H9 (cell line): ENCODE results near the gene GPR153. TPM values are rescaled to one million over a fixed set of nuclear protein-coding genes. Genes with fewer than 3 reads are reported as not detected.

Experiments
- DNase-seq: peaks from one replicate; pipeline ENCODE4 v3.0.0-alpha.2; 2017
- H2AFZ ChIP-seq: one replicate; pipeline ENCODE4 v1.6.1; 2013; ENCODE audit warnings: mild to moderate bottlenecking, low read length, control low read depth, moderate library complexity
- H2AK5ac ChIP-seq: 2 replicates; pipeline ENCODE4 v1.6.1; 2013; ENCODE audit warnings: low read length, control low read depth, mixed read lengths; ENCODE audit not compliant: insufficient read length
- H2BK120ac ChIP-seq: one replicate; pipeline ENCODE4 v1.6.1; 2013; ENCODE audit warnings: low read depth, mild to moderate bottlenecking, low read length, control low read depth, inconsistent platforms; ENCODE audit not compliant: poor library complexity, severe bottlenecking
- H2BK12ac ChIP-seq: 2 replicates; pipeline ENCODE4 v1.6.1; 2013; ENCODE audit warnings: low read length, control low read depth, mixed read lengths, low read depth; ENCODE audit not compliant: insufficient read length
- H2BK15ac ChIP-seq: 2 replicates; pipeline ENCODE4 v1.6.1; 2013; ENCODE audit warnings: low read depth, low read length, control low read depth
- H2BK20ac ChIP-seq: one replicate; pipeline ENCODE4 v1.6.1; 2013; ENCODE audit warnings: low read depth, mild to moderate bottlenecking, low read length, control low read depth, inconsistent platforms; ENCODE audit not compliant: poor library complexity, severe bottlenecking
- H2BK5ac ChIP-seq: 2 replicates; pipeline ENCODE4 v1.6.1; 2013; ENCODE audit warnings: low read length, control low read depth, mixed read lengths; ENCODE audit not compliant: insufficient read length
- H3K14ac ChIP-seq: 2 replicates; pipeline ENCODE4 v1.6.1; 2013; ENCODE audit warnings: low read length, control low read depth; ENCODE audit not compliant: insufficient read depth
- H3K18ac ChIP-seq: 2 replicates; pipeline ENCODE4 v1.6.1; 2013; ENCODE audit warnings: low read depth, mild to moderate bottlenecking, mixed read lengths, low read length, control low read depth; ENCODE audit not compliant: insufficient read length
- H3K23ac ChIP-seq: 2 replicates; pipeline ENCODE4 v1.6.1; 2013; ENCODE audit warnings: low read length, control low read depth, mixed read lengths, low read depth; ENCODE audit not compliant: insufficient read length
- H3K23me2 ChIP-seq: 2 replicates; pipeline ENCODE4 v1.6.1; 2013; ENCODE audit warnings: low read depth, mild to moderate bottlenecking, mixed read lengths, low read length, control low read depth; ENCODE audit not compliant: insufficient read length, poor library complexity, severe bottlenecking
- H3K27ac ChIP-seq: 2 replicates; pipeline ENCODE4 v1.5.1; 2013; ENCODE audit warnings: low read length, control low read depth, mixed read lengths, low read depth; ENCODE audit not compliant: insufficient read length
- H3K27me3 ChIP-seq: 2 replicates; pipeline ENCODE4 v1.6.1; 2013; ENCODE audit warnings: low read length, control low read depth, inconsistent platforms; ENCODE audit not compliant: insufficient read depth
- H3K4ac ChIP-seq: 2 replicates; pipeline ENCODE4 v1.6.1; 2013; ENCODE audit warnings: low read depth, mild to moderate bottlenecking, control low read depth, inconsistent platforms, low read length, moderate library complexity
- H3K4me1 ChIP-seq: 2 replicates; pipeline ENCODE4 v1.6.1; 2013; ENCODE audit warnings: low read length, control low read depth, inconsistent platforms; ENCODE audit not compliant: insufficient read depth
- H3K4me2 ChIP-seq: 2 replicates; pipeline ENCODE4 v1.6.1; 2013; ENCODE audit warnings: low read length, control low read depth, mixed read lengths; ENCODE audit not compliant: insufficient read length, insufficient read depth
- H3K56ac ChIP-seq: 2 replicates; pipeline ENCODE4 v1.6.1; 2013; ENCODE audit warnings: low read depth, mild to moderate bottlenecking, mixed read lengths, low read length, control low read depth; ENCODE audit not compliant: insufficient read length
- H3K79me1 ChIP-seq: 2 replicates; pipeline ENCODE4 v1.6.1; 2013; ENCODE audit warnings: low read depth, mild to moderate bottlenecking, moderate library complexity, low read length, control low read depth, inconsistent platforms; ENCODE audit not compliant: insufficient read depth, poor library complexity, severe bottlenecking
- H3K79me2 ChIP-seq: 2 replicates; pipeline ENCODE4 v1.6.1; 2013; ENCODE audit warnings: low read length, control low read depth, inconsistent platforms; ENCODE audit not compliant: insufficient read depth
- H3K9ac ChIP-seq: 2 replicates; pipeline ENCODE4 v1.6.1; 2013; ENCODE audit warnings: low read length, control low read depth, mixed read lengths; ENCODE audit not compliant: insufficient read length; ENCODE audit errors: extremely low read depth
- H3K9me3 ChIP-seq: one replicate; pipeline ENCODE4 v1.6.1; 2013; ENCODE audit warnings: low read depth, low read length, inconsistent platforms; ENCODE audit not compliant: control insufficient read depth
- H3T11ph ChIP-seq: one replicate; pipeline ENCODE4 v1.6.1; 2013; ENCODE audit warnings: mild to moderate bottlenecking, low read length, control low read depth, inconsistent platforms
- H4K20me1 ChIP-seq: one replicate; pipeline ENCODE4 v1.6.1; 2013; ENCODE audit not compliant: control insufficient read depth, insufficient read length, insufficient read depth
- H4K5ac ChIP-seq: 2 replicates; pipeline ENCODE4 v1.6.1; 2013; ENCODE audit warnings: low read depth, mild to moderate bottlenecking, mixed read lengths, low read length, control low read depth; ENCODE audit not compliant: insufficient read length
- H4K8ac ChIP-seq: replicated peaks from 2 replicates; pipeline ENCODE4 v1.6.1; 2013; ENCODE audit warnings: low read length, control low read depth, mixed read lengths, low read depth; ENCODE audit not compliant: insufficient read length
- H4K91ac ChIP-seq: 2 replicates; pipeline ENCODE4 v1.6.1; 2013; ENCODE audit warnings: low read depth, mild to moderate bottlenecking, moderate library complexity, mixed read lengths, low read length, control low read depth; ENCODE audit not compliant: insufficient read length
- H3K27ac Mint-ChIP-seq, 3 experiments: 2 replicates in 2 of 3; 3 replicates in 1 of 3; pipeline ENCODE4 v1.8.0; 2020 to 2021; ENCODE audit warnings: mixed read lengths in 3 of 3, mild to moderate bottlenecking in 1 of 3, moderate library complexity in 1 of 3
- H3K27me3 Mint-ChIP-seq: 2 replicates; pipeline ENCODE4 v1.8.0; 2021; ENCODE audit warnings: low read depth, mild to moderate bottlenecking, moderate library complexity, mixed read lengths
- H3K36me3 Mint-ChIP-seq, 3 experiments: 2 replicates in 2 of 3; 3 replicates in 1 of 3; pipeline ENCODE4 v1.8.0; 2020 to 2021; ENCODE audit warnings: low read depth in 3 of 3, mixed read lengths in 3 of 3; ENCODE audit not compliant: insufficient read depth in 1 of 3
- H3K4me1 Mint-ChIP-seq, 2 experiments: 2 replicates each; pipeline ENCODE4 v1.8.0; 2020; ENCODE audit warnings: mixed read lengths in 2 of 2
- H3K4me3 Mint-ChIP-seq, 2 experiments: 2 replicates in 1 of 2; 3 replicates in 1 of 2; pipeline ENCODE4 v1.8.0; 2020 to 2021; ENCODE audit warnings: mild to moderate bottlenecking in 2 of 2, mixed read lengths in 2 of 2, moderate library complexity in 1 of 2
- H3K9me3 Mint-ChIP-seq, 2 experiments: 2 replicates in 1 of 2; 3 replicates in 1 of 2; pipeline ENCODE4 v1.8.0; 2020; ENCODE audit warnings: mild to moderate bottlenecking in 2 of 2, mixed read lengths in 2 of 2, moderate library complexity in 1 of 2
- WGBS: extraction: QIAGEN DNeasy Blood & Tissue Kit; methylation state at CpG from one replicate; pipeline ENCODE4 v1.1.7; 2013; ENCODE audit warnings: missing lambda C conversion rate, low lambda C conversion rate, mixed read lengths; ENCODE audit not compliant: insufficient read length; ENCODE audit errors: extremely low coverage; 5-methylcytosine and 5-hydroxymethylcytosine counted together
- total RNA-seq: library from RNA; stranded (reverse); gene quantifications from 2 replicates; pipeline ENCODE4 v1.2.1, GENCODE V29; 2021
- TF ChIP-seq, protein P1 (sequence below): fragments of 200-600 bp; sonication (generic); conservative IDR thresholded peaks from 3 replicates; pipeline ENCODE4 v1.8.0; 2021; ENCODE audit warnings: antibody characterized with exemption, mild to moderate bottlenecking

Gene GPR153
- total RNA-seq, 1 experiment from 2014 or later: 8.9 TPM

DNA sequence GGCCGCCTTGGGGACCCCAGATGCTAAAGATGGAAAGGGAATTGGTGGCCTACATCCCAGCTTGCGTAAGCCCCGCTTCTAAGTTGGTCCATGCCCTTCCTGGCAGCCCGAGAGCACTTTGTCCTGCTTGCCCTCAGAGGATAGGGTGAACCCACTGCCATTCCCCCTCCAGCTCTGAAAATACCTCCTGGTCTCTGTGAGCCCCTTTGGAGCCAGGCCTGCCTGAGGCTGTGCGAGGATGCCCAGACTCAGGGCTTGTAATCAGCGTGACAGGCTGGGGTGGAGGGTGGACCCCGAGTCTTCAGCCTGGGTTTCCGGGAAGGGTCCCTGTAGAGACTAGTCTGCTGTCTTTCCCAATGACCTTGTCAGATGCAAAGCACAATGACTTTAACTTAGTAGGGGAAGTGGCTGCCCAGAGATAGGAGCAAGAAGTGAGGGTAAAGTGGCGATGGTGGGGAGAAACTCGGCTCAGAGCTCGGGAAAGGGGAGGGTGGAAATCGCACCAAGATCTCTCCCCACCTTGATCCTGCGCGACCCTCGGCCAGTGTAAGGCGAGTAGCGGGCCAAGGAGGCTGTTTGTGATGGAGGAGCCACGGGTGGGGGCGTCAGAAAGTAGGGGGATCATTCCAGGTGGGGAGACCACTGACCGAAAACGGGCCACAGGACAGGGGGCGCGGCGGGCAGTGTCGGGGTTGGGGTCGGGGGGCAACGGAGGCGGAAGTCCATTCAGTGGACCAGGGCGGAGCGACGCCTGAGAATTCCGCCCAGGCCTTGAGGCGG is 19.6 kb downstream of the GPR153 start:
- DNase-seq: no peak
- no peaks in the 10 kb centered on the region for H3K36me3 Mint-ChIP-seq
- Histone ChIP-seq H3K4me2 (peak overlapping the region; percentile 5), H3K23me2 (peaks cover 25% of the 10 kb centered on the region), H2AK5ac (no peak overlapping the region), H3K4me1 (peaks cover 5% of the 10 kb centered on the region; the same call in 1 of the 2 replicates), H3T11ph (no peak overlapping the region), H2BK120ac (no peak overlapping the region), H2BK15ac (no peak overlapping the region), H2AFZ (no peak overlapping the region), H3K27ac (peak overlapping the region; percentile 3), H3K18ac (peak overlapping the region; percentile 66), H3K9me3 (no peaks in the 10 kb centered on the region), H3K9ac (no peak overlapping the region), H4K91ac (no peak overlapping the region), H4K20me1 (no peaks in the 10 kb centered on the region), H3K79me1 (no peaks in the 10 kb centered on the region), H3K4ac (no peak overlapping the region; the same call in 1 of the 2 replicates), H3K79me2 (no peaks in the 10 kb centered on the region), H4K5ac (no peak overlapping the region), H3K23ac (no peak overlapping the region), H3K14ac (peak overlapping the region; percentile 64), H3K56ac (no peak overlapping the region), H3K27me3 (no peaks in the 10 kb centered on the region; the same call in 1 of the 2 replicates), H4K8ac (no peak overlapping the region), H2BK20ac (no peak overlapping the region), H2BK12ac (no peak overlapping the region), H2BK5ac (no peak overlapping the region)
- peak overlapping the region; percentile 61 to 84 (median 80); a peak in 5 of 7 replicates for H3K27ac Mint-ChIP-seq
- WGBS: no CpG with 5 or more reads among the region's 33 CpGs
- no peaks in the 10 kb centered on the region; a peak in 1 of 5 replicates for H3K9me3 Mint-ChIP-seq
- H3K4me1 Mint-ChIP-seq: peaks cover 47 to 55% of the 10 kb centered on the region in 2 experiments
- TF ChIP-seq, protein P1, sequence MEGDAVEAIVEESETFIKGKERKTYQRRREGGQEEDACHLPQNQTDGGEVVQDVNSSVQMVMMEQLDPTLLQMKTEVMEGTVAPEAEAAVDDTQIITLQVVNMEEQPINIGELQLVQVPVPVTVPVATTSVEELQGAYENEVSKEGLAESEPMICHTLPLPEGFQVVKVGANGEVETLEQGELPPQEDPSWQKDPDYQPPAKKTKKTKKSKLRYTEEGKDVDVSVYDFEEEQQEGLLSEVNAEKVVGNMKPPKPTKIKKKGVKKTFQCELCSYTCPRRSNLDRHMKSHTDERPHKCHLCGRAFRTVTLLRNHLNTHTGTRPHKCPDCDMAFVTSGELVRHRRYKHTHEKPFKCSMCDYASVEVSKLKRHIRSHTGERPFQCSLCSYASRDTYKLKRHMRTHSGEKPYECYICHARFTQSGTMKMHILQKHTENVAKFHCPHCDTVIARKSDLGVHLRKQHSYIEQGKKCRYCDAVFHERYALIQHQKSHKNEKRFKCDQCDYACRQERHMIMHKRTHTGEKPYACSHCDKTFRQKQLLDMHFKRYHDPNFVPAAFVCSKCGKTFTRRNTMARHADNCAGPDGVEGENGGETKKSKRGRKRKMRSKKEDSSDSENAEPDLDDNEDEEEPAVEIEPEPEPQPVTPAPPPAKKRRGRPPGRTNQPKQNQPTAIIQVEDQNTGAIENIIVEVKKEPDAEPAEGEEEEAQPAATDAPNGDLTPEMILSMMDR: no peak
- H3K27me3 Mint-ChIP-seq: peaks cover 9% of the 10 kb centered on the region
- H3K4me3 Mint-ChIP-seq: peak overlapping the region; percentile 49 to 67
